Heart left ventricle (tissue), 16 donors: Measurements from ENCODE around the gene SAMD11. TPM values are rescaled to one million over a fixed set of nuclear protein-coding genes. Genes with fewer than 3 reads are reported as not detected.
"Not testable (repeated sequence)": the region's sequence is repeated elsewhere in the genome, so short reads cannot be mapped to it uniquely, and the experiment has no call there.

Source experiments
- ATAC-seq, 4 donors: fragments of 200-7000 bp; cut with Tn5 transposase; one replicate each; pipeline ENCODE4 v1.9.1; 2020 to 2022; ENCODE audit warnings: moderate library complexity in 4 of 4, mild to moderate bottlenecking in 3 of 4, moderate number of reproducible peaks in 1 of 4
- DNase-seq, 5 donors: peaks; one replicate each; pipeline ENCODE4 v3.0.0-alpha.2; 2020
- H3K27ac ChIP-seq, 12 donors: fragments of 200-600 bp; sonication (generic) in 4 of 12; one replicate each; pipeline versions ENCODE4 v1.5.0 to v1.8.0; 2016 to 2022; ENCODE audit warnings: mild to moderate bottlenecking in 2 of 12
- H3K27me3 ChIP-seq, 9 donors: fragments of 200-600 bp; sonication (generic) in 2 of 9; one replicate each; pipeline versions ENCODE4 v1.5.1 to v1.8.0; 2016 to 2022; ENCODE audit warnings: mild to moderate bottlenecking in 3 of 9
- H3K36me3 ChIP-seq, 9 donors: fragments of 200-600 bp; sonication (generic) in 2 of 9; one replicate each; pipeline versions ENCODE4 v1.5.0 to v1.8.0; 2018 to 2022; ENCODE audit warnings: mild to moderate bottlenecking in 2 of 9
- H3K4me1 ChIP-seq, 12 donors: fragments of 200-600 bp; sonication (generic) in 4 of 12; one replicate each; pipeline versions ENCODE4 v1.5.0 to v1.8.0; 2016 to 2022; ENCODE audit warnings: mild to moderate bottlenecking in 3 of 12
- H3K4me3 ChIP-seq, 12 donors: fragments of 200-600 bp; sonication (generic) in 4 of 12; one replicate each; pipeline versions ENCODE4 v1.5.0 to v1.8.0; 2017 to 2022; ENCODE audit warnings: mild to moderate bottlenecking in 9 of 12, moderate library complexity in 4 of 12
- H3K9me3 ChIP-seq, 12 donors: fragments of 200-600 bp; sonication (generic) in 4 of 12; one replicate each; pipeline versions ENCODE4 v1.5.0 to v1.8.0; 2016 to 2022; ENCODE audit warnings: mild to moderate bottlenecking in 1 of 12
- POLR2A ChIP-seq, 2 donors: fragments of 450-650 bp; IDR thresholded peaks; one replicate each; pipeline ENCODE4 v1.6.1; 2017; ENCODE audit warnings: antibody characterized with exemption in 2 of 2, mild to moderate bottlenecking in 2 of 2, moderate library complexity in 2 of 2
- WGBS, 4 donors: extraction: QIAGEN DNeasy Blood & Tissue Kit in 2 of 4; methylation state at CpG; one replicate each; pipeline versions ENCODE4 v1.1.5 to v1.1.7; 2013 to 2018; 5-methylcytosine and 5-hydroxymethylcytosine counted together
- intact Hi-C, 10 donors: fragments of 100-400 bp; cut with DNase I; formaldehyde crosslinking; loops; one replicate each; pipeline versions ENCODE4 v1.11.1 to v1.14.2; 2022
- polyA plus RNA-seq, 2 donors: library from polyadenylated mRNA; stranded (reverse); fragments of 200-250 nt; gene quantifications; one replicate each; pipeline ENCODE4 v1.2.3, GENCODE V29; 2013
- total RNA-seq, 9 donors: library from RNA; depleted of rRNA in 2 of 9; stranded (reverse); fragments of >200 nt in 2 of 9; fragmentation: NEBNext Ultra II Directional in 3 of 9; extraction: Animal tissue kit (Norgen Biotek cat#: 25700) in 3 of 9; gene quantifications; one replicate each; pipeline versions ENCODE4 v1.1.0 to v1.2.4, GENCODE V29; 2016 to 2023
- TF ChIP-seq, protein P1 (sequence below), 12 donors: fragments of 200-600 bp; sonication (generic) in 4 of 12; IDR thresholded peaks; one replicate each; pipeline versions ENCODE4 v1.5.0 to v1.8.0; 2018 to 2022; ENCODE audit warnings: antibody characterized with exemption in 12 of 12, mild to moderate bottlenecking in 5 of 12
- donor health status: ischemic (EF 13 %, LVEDD 7.1; RV severe dilation, severe dysfunction).
- donor health status: healthy with polysubstance abuse.
- donor health status: DM: no; HTN: yes; CAD: no.
- donor health status: DM: no; HTN: no; CAD: no.
- donor health status: ischemic (EF 25% LVEDD 6.9; RV normal size, moderate dysfunction).
- donor health status: ischemic (EF 25% LVEDD 5.7; RV mildly dilated, moderate dysfunction).
- donor health status: healthy.
- donor health status: DM: yes; HTN: yes; CAD: no.
- donor health status: ischemic (EF 35%, LVEDD 5.7; RV mildly dilated, moderate dysfunction).
- donor health status: nonischemic (EF 11% LVEDD 7.7; RV severe dilation, severe dysfunction).
- donor health status: DM: yes; HTN: yes; CAD: no.
- donor health status: PGD.
- donor health status: ischemic (EF 29% LVEDD 5.4; RV normal size, mild dysfunction).
- donor health status: nonischemic (EF 23%, LVEDD 6.1; RV moderate dilation, normal function).

The SAMD11 gene
- total and polyA plus RNA-seq, 11 donors = 0.38 to 3.2 (median 0.96) TPM

DNA sequence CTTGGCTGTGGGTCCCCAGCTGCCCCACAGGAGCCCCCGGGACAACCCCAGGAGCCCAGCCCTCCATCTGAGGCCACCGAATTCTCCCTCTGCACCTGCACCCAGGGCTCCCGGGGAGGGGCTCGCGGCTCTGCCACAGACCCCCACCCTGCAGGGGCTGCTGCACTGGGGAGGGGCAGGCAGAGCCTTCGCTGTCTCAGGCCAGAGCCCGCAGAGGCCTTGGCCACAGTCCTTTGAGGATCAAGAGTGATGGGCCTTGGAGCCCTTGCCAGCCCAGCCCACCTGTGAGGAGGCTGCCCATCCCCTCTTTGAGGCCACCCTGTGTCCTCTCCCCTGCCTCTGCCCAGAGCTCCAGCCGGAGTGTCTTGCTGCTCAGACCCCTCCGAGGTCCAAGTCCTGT, 51.6 kb downstream of the SAMD11 start:
- WGBS, 4 donors = 62 to 77% (median 75%) methylated on average over 8 to 9 of the region's 9 CpGs
- H3K27me3 ChIP-seq = peaks cover 0 to 61% (median 36%) of the 10 kb centered on the region in 9 donors
- TF ChIP-seq, protein P1, sequence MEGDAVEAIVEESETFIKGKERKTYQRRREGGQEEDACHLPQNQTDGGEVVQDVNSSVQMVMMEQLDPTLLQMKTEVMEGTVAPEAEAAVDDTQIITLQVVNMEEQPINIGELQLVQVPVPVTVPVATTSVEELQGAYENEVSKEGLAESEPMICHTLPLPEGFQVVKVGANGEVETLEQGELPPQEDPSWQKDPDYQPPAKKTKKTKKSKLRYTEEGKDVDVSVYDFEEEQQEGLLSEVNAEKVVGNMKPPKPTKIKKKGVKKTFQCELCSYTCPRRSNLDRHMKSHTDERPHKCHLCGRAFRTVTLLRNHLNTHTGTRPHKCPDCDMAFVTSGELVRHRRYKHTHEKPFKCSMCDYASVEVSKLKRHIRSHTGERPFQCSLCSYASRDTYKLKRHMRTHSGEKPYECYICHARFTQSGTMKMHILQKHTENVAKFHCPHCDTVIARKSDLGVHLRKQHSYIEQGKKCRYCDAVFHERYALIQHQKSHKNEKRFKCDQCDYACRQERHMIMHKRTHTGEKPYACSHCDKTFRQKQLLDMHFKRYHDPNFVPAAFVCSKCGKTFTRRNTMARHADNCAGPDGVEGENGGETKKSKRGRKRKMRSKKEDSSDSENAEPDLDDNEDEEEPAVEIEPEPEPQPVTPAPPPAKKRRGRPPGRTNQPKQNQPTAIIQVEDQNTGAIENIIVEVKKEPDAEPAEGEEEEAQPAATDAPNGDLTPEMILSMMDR (IDR thresholded peaks at IDR 0.05) = no peak
- no peaks in the 10 kb centered on the region for H3K9me3 ChIP-seq
- peaks cover 0 to 4% (median 0%) of the 10 kb centered on the region in 9 donors for H3K36me3 ChIP-seq
- ATAC-seq (no peak), DNase-seq (peak in 2 of 5 donors; percentile 6 to 23)
- H3K4me3 ChIP-seq = no peak overlapping the region
- peak overlapping the region in 1 of 12 donors; percentile 76 for H3K27ac ChIP-seq
- H3K4me1 ChIP-seq = peaks cover 0 to 53% (median 11%) of the 10 kb centered on the region in 12 donors
- intact Hi-C loops = loop anchor here in 1 of 10 donors (10.0 kb wide), 1 partner anchor 519 kb away; no protein-coding TSS in a partner anchor

DNA sequence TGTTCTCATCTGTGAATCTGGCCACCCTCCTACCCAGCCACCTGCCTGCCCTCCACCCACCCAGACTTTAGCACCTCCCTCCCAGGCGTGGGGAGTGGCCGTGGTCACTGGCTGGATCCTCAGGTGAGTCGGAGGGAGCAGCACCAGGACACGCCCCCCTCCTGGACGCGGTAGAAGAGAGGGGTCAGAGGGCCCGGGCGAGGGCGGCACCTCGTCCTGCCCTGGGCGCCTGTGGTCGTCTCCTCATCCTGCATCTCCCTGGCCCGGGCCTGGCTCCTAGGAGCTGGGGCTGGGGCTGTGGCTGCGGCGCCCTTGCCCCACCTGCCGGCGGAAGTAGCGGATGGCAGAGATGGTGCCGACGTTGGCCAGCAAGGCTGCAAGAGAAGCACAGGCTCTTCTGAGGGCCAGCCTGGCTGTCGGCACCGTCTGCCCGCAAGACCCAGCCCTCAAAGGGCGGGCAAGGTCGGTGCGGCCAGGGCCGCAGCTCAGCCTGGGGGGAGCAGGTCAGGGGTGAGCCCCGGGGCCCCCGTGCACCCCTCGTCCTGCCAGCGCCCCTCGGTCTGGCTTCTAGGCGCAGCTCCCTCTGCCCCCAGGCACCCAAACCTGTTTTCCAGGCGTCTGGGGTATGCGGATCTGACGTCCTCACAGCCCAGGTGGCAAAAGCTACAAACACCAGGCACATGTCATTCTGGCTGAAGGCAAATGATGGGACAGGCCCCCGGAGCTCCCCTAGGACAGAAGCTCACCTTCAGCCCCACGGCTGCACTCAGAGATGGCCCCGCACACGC, 52.4 kb downstream of the SAMD11 start:
- Histone ChIP-seq H3K36me3 (peaks cover 0 to 4% (median 0%) of the 10 kb centered on the region in 9 donors), H3K4me1 (peaks cover 0 to 46% (median 11%) of the 10 kb centered on the region in 12 donors), H3K4me3 (peak overlapping the region in 9 of 12 donors; percentile 12 to 40 (median 29)), H3K9me3 (no peaks in the 10 kb centered on the region), H3K27me3 (peaks cover 0 to 54% (median 28%) of the 10 kb centered on the region in 9 donors), H3K27ac (peak overlapping the region in 8 of 12 donors; percentile 29 to 76 (median 58))
- TF ChIP-seq POLR2A (IDR thresholded peaks at IDR 0.05) = no peak
- TF ChIP-seq, protein P1 (IDR thresholded peaks at IDR 0.05) = peak in 9 of 12 donors; percentile 4 to 59 (median 32)
- ATAC-seq (no peak), DNase-seq (peak in 3 of 5 donors; percentile 44 to 79 (median 53))
- 9 to 21% (median 11%) methylated on average over 33 to 40 of the region's 40 CpGs for WGBS, 4 donors
- intact Hi-C loops = loop anchor here in 1 of 10 donors (10.0 kb wide), 1 partner anchor 519 kb away; no protein-coding TSS in a partner anchor

DNA sequence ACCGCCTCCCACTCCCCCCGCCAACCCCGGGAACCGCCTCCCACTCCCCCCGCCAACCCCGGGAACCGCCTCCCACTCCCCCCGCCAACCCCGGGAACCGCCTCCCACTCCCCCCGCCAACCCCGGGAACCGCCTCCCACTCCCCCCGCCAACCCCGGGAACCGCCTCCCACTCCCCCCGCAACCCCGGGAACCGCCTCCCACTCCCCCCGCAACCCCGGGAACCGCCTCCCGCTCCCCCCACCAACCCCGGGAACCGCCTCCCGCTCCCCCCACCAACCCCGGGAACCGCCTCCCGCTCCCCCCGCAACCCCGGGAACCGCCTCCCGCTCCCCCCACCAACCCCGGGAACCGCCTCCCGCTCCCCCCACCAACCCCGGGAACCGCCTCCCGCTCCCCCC, 53.1 kb downstream of the SAMD11 start:
- not testable (repeated sequence) for H3K27ac ChIP-seq, H3K4me3 ChIP-seq, ATAC-seq, H3K36me3 ChIP-seq, H3K9me3 ChIP-seq
- peak in 3 of 5 donors; percentile 35 to 75 (median 60) for DNase-seq
- WGBS, 4 donors = 60 to 68% (median 65%) methylated on average over 1 to 15 of the region's 39 CpGs; no CpG with 5 or more reads in 1 of the 4 donors
- peaks cover 0 to 42% (median 11%) of the 10 kb centered on the region in 12 donors for H3K4me1 ChIP-seq
- intact Hi-C loops = loop anchor here in 1 of 10 donors (10.0 kb wide), 1 partner anchor 518 kb away; no protein-coding TSS in a partner anchor
- H3K27me3 ChIP-seq = peaks cover 0 to 47% (median 21%) of the 10 kb centered on the region in 9 donors

GRCh38 chr1:978069-978834, 54.5 kb downstream of the SAMD11 start:
- DNase-seq = peak; percentile 61 to 78 (median 74)
- Histone ChIP-seq H3K27me3 (peaks cover 0 to 38% (median 15%) of the 10 kb centered on the region in 9 donors), H3K9me3 (no peaks in the 10 kb centered on the region), H3K4me3 (peak overlapping the region; percentile 8 to 67 (median 56)), H3K4me1 (peaks cover 0 to 43% (median 11%) of the 10 kb centered on the region in 12 donors), H3K27ac (peak overlapping the region in 11 of 12 donors; percentile 1 to 100 (median 97)), H3K36me3 (peaks cover 0 to 4% (median 0%) of the 10 kb centered on the region in 9 donors)
- 61 to 84% (median 73%) methylated on average over 24 to 44 of the region's 44 CpGs for WGBS, 4 donors
- no peak for TF ChIP-seq POLR2A (IDR thresholded peaks at IDR 0.05)
- TF ChIP-seq, protein P1 (IDR thresholded peaks at IDR 0.05) = no peak
- ATAC-seq = peak; percentile 1 to 32 (median 2)
- intact Hi-C loops = loop anchor here in 1 of 10 donors (10.0 kb wide), 1 partner anchor 517 kb away; no protein-coding TSS in a partner anchor
